Measurements from ENCODE around the gene PRAMEF15. TPM values are rescaled to one million over a fixed set of nuclear protein-coding genes. Genes with fewer than 3 reads are reported as not detected.
"Not testable (repeated sequence)": the region's sequence is repeated elsewhere in the genome, so short reads cannot be mapped to it uniquely, and the experiment has no call there.

The PRAMEF15 gene
- total RNA-seq (ENCODE audit: low replicate concordance), result not detected in 2 replicates
- long read RNA-seq, result 0 reads

- H3K4me3 Mint-ChIP-seq; H3K27ac Mint-ChIP-seq; DNase-seq (ENCODE audit: extremely low spot score, unreplicated experiment); H3K9me3 Mint-ChIP-seq; H3K4me1 Mint-ChIP-seq (ENCODE audit: unreplicated experiment); H3K27me3 Mint-ChIP-seq; H3K36me3 Mint-ChIP-seq: not testable (repeated sequence)
Observed at GRCh38 chr1:13315281-13315680, at the start of gene PRAMEF15. PRAMEF15 (plus strand) TSS chr1:13315581; CDS start chr1:13318408, 2,827 bp downstream.

GRCh38 chr1:13277016-13277415 lies 38.4 kb upstream of the PRAMEF15 start:
- not testable (repeated sequence) for H3K27me3 Mint-ChIP-seq; DNase-seq (ENCODE audit: extremely low spot score, unreplicated experiment); H3K36me3 Mint-ChIP-seq; H3K27ac Mint-ChIP-seq; H3K9me3 Mint-ChIP-seq; H3K4me3 Mint-ChIP-seq; H3K4me1 Mint-ChIP-seq (ENCODE audit: unreplicated experiment)

GRCh38 chr1:13279617-13280016 lies 35.8 kb upstream of the PRAMEF15 start:
- not testable (repeated sequence) for H3K4me3 Mint-ChIP-seq; H3K9me3 Mint-ChIP-seq; DNase-seq (ENCODE audit: extremely low spot score, unreplicated experiment); H3K36me3 Mint-ChIP-seq; H3K27ac Mint-ChIP-seq; H3K27me3 Mint-ChIP-seq; H3K4me1 Mint-ChIP-seq (ENCODE audit: unreplicated experiment)

GRCh38 chr1:13285037-13285436 lies 30.3 kb upstream of the PRAMEF15 start, which contains the start of gene PRAMEF8:
PRAMEF8 (minus strand) TSS chr1:13285137; CDS start chr1:13284091, 1,046 bp downstream.
- not testable (repeated sequence) for H3K4me1 Mint-ChIP-seq (ENCODE audit: unreplicated experiment); DNase-seq (ENCODE audit: extremely low spot score, unreplicated experiment); H3K36me3 Mint-ChIP-seq; H3K4me3 Mint-ChIP-seq; H3K27me3 Mint-ChIP-seq; H3K9me3 Mint-ChIP-seq; H3K27ac Mint-ChIP-seq

- not testable (repeated sequence) for H3K27me3 Mint-ChIP-seq; H3K36me3 Mint-ChIP-seq; H3K4me3 Mint-ChIP-seq; H3K9me3 Mint-ChIP-seq; H3K27ac Mint-ChIP-seq; H3K4me1 Mint-ChIP-seq (ENCODE audit: unreplicated experiment); DNase-seq (ENCODE audit: extremely low spot score, unreplicated experiment)
Observed at GRCh38 chr1:13289030-13289429, 26.4 kb upstream of the PRAMEF15 start.

GRCh38 chr1:13297216-13297931 lies 18.0 kb upstream of the PRAMEF15 start:
- not testable (repeated sequence) for H3K27me3 Mint-ChIP-seq; H3K27ac Mint-ChIP-seq; H3K4me1 Mint-ChIP-seq (ENCODE audit: unreplicated experiment); H3K4me3 Mint-ChIP-seq; H3K36me3 Mint-ChIP-seq; DNase-seq (ENCODE audit: extremely low spot score, unreplicated experiment); H3K9me3 Mint-ChIP-seq

- H3K27ac Mint-ChIP-seq; H3K4me3 Mint-ChIP-seq; DNase-seq (ENCODE audit: extremely low spot score, unreplicated experiment); H3K27me3 Mint-ChIP-seq; H3K36me3 Mint-ChIP-seq; H3K4me1 Mint-ChIP-seq (ENCODE audit: unreplicated experiment); H3K9me3 Mint-ChIP-seq: not testable (repeated sequence)
Observed at GRCh38 chr1:13298699-13299098, 16.7 kb upstream of the PRAMEF15 start.

- not testable (repeated sequence) for H3K9me3 Mint-ChIP-seq; H3K27me3 Mint-ChIP-seq; H3K27ac Mint-ChIP-seq; H3K4me3 Mint-ChIP-seq; DNase-seq (ENCODE audit: extremely low spot score, unreplicated experiment); H3K4me1 Mint-ChIP-seq (ENCODE audit: unreplicated experiment); H3K36me3 Mint-ChIP-seq
Observed at GRCh38 chr1:13302197-13302596, 13.2 kb upstream of the PRAMEF15 start.

- not testable (repeated sequence) for H3K9me3 Mint-ChIP-seq; H3K27me3 Mint-ChIP-seq; DNase-seq (ENCODE audit: extremely low spot score, unreplicated experiment); H3K4me3 Mint-ChIP-seq; H3K4me1 Mint-ChIP-seq (ENCODE audit: unreplicated experiment); H3K36me3 Mint-ChIP-seq; H3K27ac Mint-ChIP-seq
Observed at GRCh38 chr1:13303239-13303638, 12.1 kb upstream of the PRAMEF15 start, which contains the start of gene PRAMEF33. PRAMEF33 (plus strand) TSS chr1:13303539; CDS start chr1:13305955, 2,416 bp downstream.

- H3K27ac Mint-ChIP-seq; DNase-seq (ENCODE audit: extremely low spot score, unreplicated experiment); H3K27me3 Mint-ChIP-seq; H3K4me1 Mint-ChIP-seq (ENCODE audit: unreplicated experiment); H3K9me3 Mint-ChIP-seq; H3K4me3 Mint-ChIP-seq; H3K36me3 Mint-ChIP-seq: not testable (repeated sequence)
Observed at GRCh38 chr1:13342496-13342895, 27.1 kb downstream of the PRAMEF15 start.

- not testable (repeated sequence) for H3K36me3 Mint-ChIP-seq; H3K27me3 Mint-ChIP-seq; H3K4me1 Mint-ChIP-seq (ENCODE audit: unreplicated experiment); H3K4me3 Mint-ChIP-seq; DNase-seq (ENCODE audit: extremely low spot score, unreplicated experiment); H3K27ac Mint-ChIP-seq; H3K9me3 Mint-ChIP-seq
Observed at GRCh38 chr1:13347034-13347433, 31.7 kb downstream of the PRAMEF15 start, which contains the start of gene PRAMEF14. PRAMEF14 (minus strand) TSS chr1:13347134; CDS start chr1:13345314, 1,820 bp downstream.

GRCh38 chr1:13353476-13353875 lies 38.1 kb downstream of the PRAMEF15 start:
- H3K36me3 Mint-ChIP-seq, H3K27ac Mint-ChIP-seq: not testable (repeated sequence)

More at GRCh38 chr1:13353476-13353875, 38.1 kb downstream of the PRAMEF15 start:
- H3K4me1 Mint-ChIP-seq (ENCODE audit: unreplicated experiment); H3K27me3 Mint-ChIP-seq; DNase-seq (ENCODE audit: extremely low spot score, unreplicated experiment); H3K4me3 Mint-ChIP-seq; H3K9me3 Mint-ChIP-seq: not testable (repeated sequence)

Data from type B pancreatic cell (in vitro differentiated cells).